HL-60 (cell line): ENCODE measurements around the gene TMED10.

Experiments used
- DNase-seq, 2 experiments: peaks; one replicate each; pipeline ENCODE4 v3.0.0-alpha.2; 2010 to 2020; ENCODE audit warnings: low read depth in 1 of 2, low spot score in 1 of 2
- H3K27ac ChIP-seq: fragments of 250-450 bp; sonication (Bioruptor Pico); replicated peaks from 2 replicates; pipeline ENCODE4 v1.5.1; 2020; ENCODE audit warnings: mild to moderate bottlenecking, moderate library complexity
- H3K27me3 ChIP-seq: fragments of 250-450 bp; sonication (Bioruptor Pico); 2 replicates; pipeline ENCODE4 v1.5.1; 2021; ENCODE audit warnings: mild to moderate bottlenecking, moderate library complexity; ENCODE audit not compliant: insufficient read depth, poor library complexity, severe bottlenecking
- H3K4me3 ChIP-seq: replicated peaks from 2 replicates; pipeline ENCODE4 v1.5.1; 2011; ENCODE audit warnings: mild to moderate bottlenecking, control low read depth, low read length; ENCODE audit not compliant: insufficient read depth
- GABPA ChIP-seq: IDR thresholded peaks from 2 replicates; pipeline ENCODE4 v1.6.1; 2012; ENCODE audit warnings: low read depth
- POLR2AphosphoS5 ChIP-seq: IDR thresholded peaks from 2 replicates; pipeline ENCODE4 v1.6.1; 2012; ENCODE audit warnings: low read depth
- SPI1 ChIP-seq: IDR thresholded peaks from 2 replicates; pipeline ENCODE4 v1.6.1; 2012; ENCODE audit warnings: low read depth, mild to moderate bottlenecking, borderline replicate concordance
- TF ChIP-seq, protein P1 (sequence below): IDR thresholded peaks from 2 replicates; pipeline ENCODE4 v1.6.1; 2012; ENCODE audit warnings: low read depth; ENCODE audit not compliant: insufficient replicate concordance
- TF ChIP-seq, protein P2 (sequence below): IDR thresholded peaks from one replicate; pipeline ENCODE4 v1.5.1; 2011; ENCODE audit warnings: low read length, control low read depth, inconsistent platforms; ENCODE audit not compliant: insufficient read depth

The TMED10 gene

DNA sequence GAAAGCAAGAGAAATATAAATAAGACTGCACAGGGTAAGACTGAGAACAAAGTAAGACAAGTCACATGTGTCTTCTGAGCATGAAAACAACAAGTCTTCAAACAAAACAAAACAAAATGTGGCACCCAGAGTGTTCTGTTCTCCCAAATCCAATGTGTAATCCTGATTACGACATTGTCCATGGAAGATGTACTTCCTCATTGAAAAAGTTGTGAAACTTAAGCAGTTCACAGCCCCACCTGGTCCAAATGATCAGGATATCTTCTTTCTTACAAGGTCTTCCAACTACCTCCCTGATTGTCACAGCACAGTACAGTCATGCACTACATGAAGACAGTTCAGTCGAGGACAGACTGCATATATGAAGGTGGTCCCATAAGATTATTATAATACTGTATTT, 26.3 kb downstream of the TMED10 start:
- no peak for DNase-seq
- no peaks in the 10 kb centered on the region for H3K27me3 ChIP-seq
- TF ChIP-seq, protein P1, sequence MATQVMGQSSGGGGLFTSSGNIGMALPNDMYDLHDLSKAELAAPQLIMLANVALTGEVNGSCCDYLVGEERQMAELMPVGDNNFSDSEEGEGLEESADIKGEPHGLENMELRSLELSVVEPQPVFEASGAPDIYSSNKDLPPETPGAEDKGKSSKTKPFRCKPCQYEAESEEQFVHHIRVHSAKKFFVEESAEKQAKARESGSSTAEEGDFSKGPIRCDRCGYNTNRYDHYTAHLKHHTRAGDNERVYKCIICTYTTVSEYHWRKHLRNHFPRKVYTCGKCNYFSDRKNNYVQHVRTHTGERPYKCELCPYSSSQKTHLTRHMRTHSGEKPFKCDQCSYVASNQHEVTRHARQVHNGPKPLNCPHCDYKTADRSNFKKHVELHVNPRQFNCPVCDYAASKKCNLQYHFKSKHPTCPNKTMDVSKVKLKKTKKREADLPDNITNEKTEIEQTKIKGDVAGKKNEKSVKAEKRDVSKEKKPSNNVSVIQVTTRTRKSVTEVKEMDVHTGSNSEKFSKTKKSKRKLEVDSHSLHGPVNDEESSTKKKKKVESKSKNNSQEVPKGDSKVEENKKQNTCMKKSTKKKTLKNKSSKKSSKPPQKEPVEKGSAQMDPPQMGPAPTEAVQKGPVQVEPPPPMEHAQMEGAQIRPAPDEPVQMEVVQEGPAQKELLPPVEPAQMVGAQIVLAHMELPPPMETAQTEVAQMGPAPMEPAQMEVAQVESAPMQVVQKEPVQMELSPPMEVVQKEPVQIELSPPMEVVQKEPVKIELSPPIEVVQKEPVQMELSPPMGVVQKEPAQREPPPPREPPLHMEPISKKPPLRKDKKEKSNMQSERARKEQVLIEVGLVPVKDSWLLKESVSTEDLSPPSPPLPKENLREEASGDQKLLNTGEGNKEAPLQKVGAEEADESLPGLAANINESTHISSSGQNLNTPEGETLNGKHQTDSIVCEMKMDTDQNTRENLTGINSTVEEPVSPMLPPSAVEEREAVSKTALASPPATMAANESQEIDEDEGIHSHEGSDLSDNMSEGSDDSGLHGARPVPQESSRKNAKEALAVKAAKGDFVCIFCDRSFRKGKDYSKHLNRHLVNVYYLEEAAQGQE: no peak
- TF ChIP-seq SPI1: no peak
- TF ChIP-seq GABPA: no peak
- TF ChIP-seq, protein P2, sequence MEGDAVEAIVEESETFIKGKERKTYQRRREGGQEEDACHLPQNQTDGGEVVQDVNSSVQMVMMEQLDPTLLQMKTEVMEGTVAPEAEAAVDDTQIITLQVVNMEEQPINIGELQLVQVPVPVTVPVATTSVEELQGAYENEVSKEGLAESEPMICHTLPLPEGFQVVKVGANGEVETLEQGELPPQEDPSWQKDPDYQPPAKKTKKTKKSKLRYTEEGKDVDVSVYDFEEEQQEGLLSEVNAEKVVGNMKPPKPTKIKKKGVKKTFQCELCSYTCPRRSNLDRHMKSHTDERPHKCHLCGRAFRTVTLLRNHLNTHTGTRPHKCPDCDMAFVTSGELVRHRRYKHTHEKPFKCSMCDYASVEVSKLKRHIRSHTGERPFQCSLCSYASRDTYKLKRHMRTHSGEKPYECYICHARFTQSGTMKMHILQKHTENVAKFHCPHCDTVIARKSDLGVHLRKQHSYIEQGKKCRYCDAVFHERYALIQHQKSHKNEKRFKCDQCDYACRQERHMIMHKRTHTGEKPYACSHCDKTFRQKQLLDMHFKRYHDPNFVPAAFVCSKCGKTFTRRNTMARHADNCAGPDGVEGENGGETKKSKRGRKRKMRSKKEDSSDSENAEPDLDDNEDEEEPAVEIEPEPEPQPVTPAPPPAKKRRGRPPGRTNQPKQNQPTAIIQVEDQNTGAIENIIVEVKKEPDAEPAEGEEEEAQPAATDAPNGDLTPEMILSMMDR: no peak
- TF ChIP-seq POLR2AphosphoS5: no peak
- no peak overlapping the region for H3K27ac ChIP-seq
- no peak overlapping the region for H3K4me3 ChIP-seq

DNA sequence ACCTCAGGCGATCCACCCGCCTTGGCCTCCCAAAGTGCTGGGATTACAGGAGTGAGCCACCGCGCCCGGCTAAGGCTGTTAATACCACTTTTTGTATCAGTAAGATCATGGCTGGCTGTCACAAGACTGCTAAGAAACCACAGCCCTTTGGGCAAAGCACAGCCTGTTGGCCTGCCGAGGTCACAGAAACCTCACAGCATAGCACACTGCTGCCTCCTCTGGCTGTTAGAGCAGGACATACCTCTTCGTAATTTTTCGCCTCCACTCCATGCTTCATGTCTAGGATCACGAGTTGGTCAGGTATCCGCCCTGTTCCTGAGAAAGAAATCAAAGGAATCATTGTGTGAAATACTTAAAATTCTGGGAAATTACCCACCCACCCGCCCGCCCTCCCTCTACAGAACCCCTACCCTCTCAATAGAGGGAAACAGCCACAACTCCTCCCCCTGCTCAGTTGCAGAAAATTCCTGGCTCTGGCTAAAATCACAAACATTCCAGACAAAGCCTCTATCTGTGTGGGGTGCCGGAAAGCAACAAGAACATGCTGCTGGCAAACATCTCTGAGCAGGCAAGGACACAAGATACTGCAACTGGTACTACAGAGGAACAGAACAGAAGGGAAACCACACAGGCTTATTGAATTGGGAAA, 28.9 kb downstream of the TMED10 start:
- peak overlapping the region; percentile 48 for H3K27ac ChIP-seq
- no peak overlapping the region for H3K4me3 ChIP-seq
- peak in 1 of 2 experiments; percentile 79 for DNase-seq
- TF ChIP-seq GABPA (no peak), SPI1 (no peak), POLR2AphosphoS5 (no peak)
- TF ChIP-seq, protein P2: no peak
- TF ChIP-seq, protein P1: no peak
- no peaks in the 10 kb centered on the region for H3K27me3 ChIP-seq

DNA sequence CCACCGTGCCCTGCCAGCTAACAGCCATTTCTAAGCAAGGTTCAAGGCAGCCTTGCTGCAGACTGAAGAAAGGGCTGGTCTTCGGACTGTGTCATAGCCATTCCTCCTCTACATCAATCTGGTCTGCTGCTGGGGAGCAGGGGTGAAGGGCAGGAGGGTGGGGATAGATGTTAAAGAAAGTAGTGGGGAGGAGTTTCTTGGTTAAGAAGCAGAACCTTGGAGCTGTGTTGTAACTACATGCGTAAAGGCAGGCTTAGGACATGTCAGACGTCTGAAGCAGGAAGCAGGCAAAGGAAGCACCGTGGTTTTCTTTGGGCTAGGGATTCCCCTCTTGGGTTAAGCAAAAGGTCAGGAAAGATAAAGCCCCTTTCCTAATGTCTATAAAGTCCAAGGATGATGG, 31.5 kb downstream of the TMED10 start:
- Histone ChIP-seq H3K27ac (peak overlapping the region; percentile 43; the same call in 1 of the 2 replicates), H3K4me3 (no peak overlapping the region), H3K27me3 (no peaks in the 10 kb centered on the region)
- TF ChIP-seq SPI1 (no peak), POLR2AphosphoS5 (no peak), GABPA (no peak)
- TF ChIP-seq, protein P1: no peak
- TF ChIP-seq, protein P2: no peak
- DNase-seq: peak in 1 of 2 experiments; percentile 65
